ENCODE data around the gene RDX. TPM values are rescaled to one million over a fixed set of nuclear protein-coding genes. Genes with fewer than 3 reads are reported as not detected.

The RDX gene
- total RNA-seq, 4 donors from 2014 or later = 95.7 to 140 (median 115) TPM

DNA sequence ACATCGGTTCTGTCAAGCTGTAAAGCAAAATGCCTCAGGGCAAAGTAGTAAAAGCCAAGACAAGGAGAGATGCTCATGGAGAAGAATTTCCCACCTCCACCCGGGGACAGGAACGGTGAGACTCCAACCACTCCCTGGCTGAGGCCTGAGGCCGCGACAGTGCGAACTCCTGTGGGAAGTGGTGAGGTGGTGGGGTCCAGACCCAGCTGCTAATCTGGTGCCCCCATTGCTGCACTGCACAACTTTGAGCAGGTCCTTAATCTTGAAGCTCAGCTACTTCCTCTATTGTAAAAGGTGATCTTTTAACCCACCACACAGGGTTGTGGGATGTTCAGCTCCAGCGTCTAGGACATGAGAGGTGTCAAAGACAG is 119.3 kb downstream of the RDX start:
- in situ Hi-C loops (cut with MboI; ENCODE audit: low sequenced_read_pairs in 4 of 4) (loop anchor here in 1 of 4 donors (25.0 kb wide), 1 partner anchor 1060 kb away; the partner anchor contains the start of gene POU2AF2), intact Hi-C loops (cut with DNase I; ENCODE audit: low total_unique reads) (loop anchor here (10.0 kb wide), 1 partner anchor 232 kb away; no protein-coding TSS in a partner anchor)
- H3K36me3 ChIP-seq = no peaks in the 10 kb centered on the region
- no peak overlapping the region for H3K27ac ChIP-seq
- DNase-seq (no peak), ATAC-seq (no peak)
- no peak for TF ChIP-seq POLR2A (IDR thresholded peaks at IDR 0.05)
- TF ChIP-seq, protein P1, sequence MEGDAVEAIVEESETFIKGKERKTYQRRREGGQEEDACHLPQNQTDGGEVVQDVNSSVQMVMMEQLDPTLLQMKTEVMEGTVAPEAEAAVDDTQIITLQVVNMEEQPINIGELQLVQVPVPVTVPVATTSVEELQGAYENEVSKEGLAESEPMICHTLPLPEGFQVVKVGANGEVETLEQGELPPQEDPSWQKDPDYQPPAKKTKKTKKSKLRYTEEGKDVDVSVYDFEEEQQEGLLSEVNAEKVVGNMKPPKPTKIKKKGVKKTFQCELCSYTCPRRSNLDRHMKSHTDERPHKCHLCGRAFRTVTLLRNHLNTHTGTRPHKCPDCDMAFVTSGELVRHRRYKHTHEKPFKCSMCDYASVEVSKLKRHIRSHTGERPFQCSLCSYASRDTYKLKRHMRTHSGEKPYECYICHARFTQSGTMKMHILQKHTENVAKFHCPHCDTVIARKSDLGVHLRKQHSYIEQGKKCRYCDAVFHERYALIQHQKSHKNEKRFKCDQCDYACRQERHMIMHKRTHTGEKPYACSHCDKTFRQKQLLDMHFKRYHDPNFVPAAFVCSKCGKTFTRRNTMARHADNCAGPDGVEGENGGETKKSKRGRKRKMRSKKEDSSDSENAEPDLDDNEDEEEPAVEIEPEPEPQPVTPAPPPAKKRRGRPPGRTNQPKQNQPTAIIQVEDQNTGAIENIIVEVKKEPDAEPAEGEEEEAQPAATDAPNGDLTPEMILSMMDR (IDR thresholded peaks at IDR 0.05 in 4 of 5, conservative IDR thresholded peaks at IDR 0.05 in 1 of 5) = no peak
- H3K27me3 ChIP-seq = no peaks in the 10 kb centered on the region
- H3K4me3 ChIP-seq = no peak overlapping the region
- H3K9me3 ChIP-seq = no peaks in the 10 kb centered on the region
- H3K4me1 ChIP-seq = peaks cover 0 to 7% of the 10 kb centered on the region in 2 donors

DNA sequence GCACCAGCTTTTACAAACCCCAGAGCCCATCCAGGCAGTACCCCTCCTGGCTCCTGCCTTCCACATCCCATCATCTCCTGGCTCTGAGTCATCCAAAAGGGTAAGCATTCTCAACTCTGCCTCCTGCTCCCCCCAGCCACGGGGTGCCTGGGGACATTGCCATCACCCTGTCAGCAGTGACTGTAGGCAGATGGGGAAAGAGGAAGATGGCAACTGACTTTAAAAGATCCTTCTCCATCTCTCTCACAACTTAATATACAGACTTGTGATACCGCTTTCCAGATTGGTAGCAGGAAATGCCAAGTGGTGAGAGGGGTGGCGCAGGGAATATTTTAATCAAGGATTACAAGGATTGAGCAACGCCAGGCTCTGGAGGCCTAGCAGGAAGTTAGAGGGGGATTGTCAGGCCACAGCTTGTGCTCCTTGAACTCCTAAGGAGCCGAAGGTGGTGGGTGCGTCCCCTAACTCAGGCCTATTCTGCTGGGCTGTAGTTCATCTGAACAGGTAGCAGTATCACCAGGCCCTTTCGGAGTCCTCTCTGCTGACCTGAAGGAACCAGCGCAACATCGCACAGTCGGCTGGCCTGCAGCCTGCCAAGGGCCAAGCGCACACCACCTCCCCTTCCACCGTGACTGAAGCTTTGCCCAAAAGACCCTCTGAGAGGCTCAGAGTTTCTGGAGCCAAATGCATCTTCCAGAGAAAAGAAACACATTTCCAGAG is 119.9 kb downstream of the RDX start:
- Histone ChIP-seq H3K4me3 (no peak overlapping the region), H3K27me3 (no peaks in the 10 kb centered on the region), H3K4me1 (peaks cover 0 to 7% of the 10 kb centered on the region in 2 donors), H3K27ac (no peak overlapping the region), H3K36me3 (no peaks in the 10 kb centered on the region), H3K9me3 (no peaks in the 10 kb centered on the region)
- in situ Hi-C loops (cut with MboI; ENCODE audit: low sequenced_read_pairs in 4 of 4) = loop anchor here in 1 of 4 donors (25.0 kb wide), 1 partner anchor 1061 kb away; the partner anchor contains the start of gene POU2AF2
- DNase-seq (no peak), ATAC-seq (no peak)
- TF ChIP-seq, protein P1 (IDR thresholded peaks at IDR 0.05 in 4 of 5, conservative IDR thresholded peaks at IDR 0.05 in 1 of 5) = no peak
- no peak for TF ChIP-seq POLR2A (IDR thresholded peaks at IDR 0.05)
- intact Hi-C loops (cut with DNase I; ENCODE audit: low total_unique reads) = loop anchor here (10.0 kb wide), 1 partner anchor 232 kb away; no protein-coding TSS in a partner anchor

GRCh38 chr11:110174645-110175310 is 121.6 kb downstream of the RDX start:
- Histone ChIP-seq H3K4me3 (no peak overlapping the region), H3K4me1 (peaks cover 0 to 7% of the 10 kb centered on the region in 2 donors), H3K36me3 (peaks cover 0 to 2% of the 10 kb centered on the region in 2 donors), H3K27me3 (no peaks in the 10 kb centered on the region), H3K9me3 (no peaks in the 10 kb centered on the region), H3K27ac (no peak overlapping the region)
- ATAC-seq = no peak
- TF ChIP-seq POLR2A (IDR thresholded peaks at IDR 0.05) = no peak
- DNase-seq = no peak
- in situ Hi-C loops (cut with MboI; ENCODE audit: low sequenced_read_pairs in 4 of 4) (loop anchor here in 1 of 4 donors (25.0 kb wide), 1 partner anchor 1063 kb away; the partner anchor contains the start of gene POU2AF2), intact Hi-C loops (cut with DNase I; ENCODE audit: low total_unique reads) (loop anchor here (10.0 kb wide), 1 partner anchor 230 kb away; no protein-coding TSS in a partner anchor)

- peaks cover 0 to 2% of the 10 kb centered on the region in 2 donors for H3K36me3 ChIP-seq
- intact Hi-C loops (cut with DNase I; ENCODE audit: low total_unique reads) = loop anchor here (10.0 kb wide), 1 partner anchor 229 kb away; no protein-coding TSS in a partner anchor
- no peaks in the 10 kb centered on the region for H3K27me3 ChIP-seq
- in situ Hi-C loops (cut with MboI; ENCODE audit: low sequenced_read_pairs in 4 of 4) = no loop called here
- DNase-seq = peak in 1 of 2 donors; percentile 43
- peaks cover 0 to 7% of the 10 kb centered on the region in 2 donors for H3K4me1 ChIP-seq
- TF ChIP-seq POLR2A (IDR thresholded peaks at IDR 0.05) = no peak
- TF ChIP-seq, protein P1 (IDR thresholded peaks at IDR 0.05 in 4 of 5, conservative IDR thresholded peaks at IDR 0.05 in 1 of 5) = peak; percentile 31 to 78 (median 50)
- no peaks in the 10 kb centered on the region for H3K9me3 ChIP-seq
- H3K27ac ChIP-seq = no peak overlapping the region
- ATAC-seq = peak; percentile 49 to 81
- H3K4me3 ChIP-seq = peak overlapping the region in 1 of 4 donors; percentile 4
Measured at GRCh38 chr11:110173811-110174644, 122.4 kb downstream of the RDX start.
